Measurements from ENCODE around the gene COMMD3.

DNA sequence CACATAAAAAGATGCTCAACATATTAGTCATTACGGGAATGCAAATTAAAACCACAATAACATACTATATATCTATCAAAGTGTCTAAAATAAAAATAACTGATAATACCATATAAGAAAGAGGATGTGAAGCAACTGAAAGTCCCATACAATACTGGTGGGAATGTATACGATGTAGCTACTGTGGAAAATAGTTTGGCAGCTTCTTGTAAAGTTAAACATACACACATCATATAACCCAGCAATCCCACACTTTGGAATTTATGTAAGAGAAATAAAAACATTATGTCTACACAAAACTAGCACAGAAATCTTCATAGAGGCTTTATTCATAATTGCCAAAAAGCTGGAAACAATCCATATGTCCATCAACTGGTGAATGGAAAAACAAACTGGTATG lies 10.5 kb upstream of the COMMD3 start:
- TF ChIP-seq CTCF (conservative IDR thresholded peaks at IDR 0.05) = no peak
- no peak for TF ChIP-seq EZH2 (IDR thresholded peaks at IDR 0.05; ENCODE audit: low read depth)

All from PC-9 (cell line).